Gastroesophageal sphincter (tissue), 3 donors: Measurements from ENCODE around the gene TMEM150A.

Source experiments
- CTCF ChIP-seq, 4 experiments: fragments of 200-600 bp in 2 of 4; fragments of 450-650 bp in 2 of 4; sonication (generic) in 1 of 4; IDR thresholded peaks; one replicate each; pipeline ENCODE4 v1.5.1; 2017 to 2019; ENCODE audit warnings: antibody characterized with exemption in 4 of 4, mild to moderate bottlenecking in 2 of 4, moderate library complexity in 2 of 4
- EP300 ChIP-seq: sonication (generic); formaldehyde crosslinking; IDR thresholded peaks from one replicate; pipeline ENCODE4 v1.6.1; 2017; ENCODE audit warnings: antibody characterized with exemption, mild to moderate bottlenecking
- POLR2A ChIP-seq, 2 donors: fragments of 450-650 bp; IDR thresholded peaks; one replicate each; pipeline ENCODE4 v1.6.1; 2017; ENCODE audit warnings: antibody characterized with exemption in 2 of 2, mild to moderate bottlenecking in 2 of 2, moderate library complexity in 1 of 2
- POLR2AphosphoS5 ChIP-seq: sonication (generic); formaldehyde crosslinking; IDR thresholded peaks from one replicate; pipeline ENCODE4 v1.6.1; 2017; ENCODE audit warnings: antibody characterized with exemption

- TF ChIP-seq POLR2A (IDR thresholded peaks at IDR 0.05): no peak
- no peak for TF ChIP-seq CTCF (IDR thresholded peaks at IDR 0.05)
- TF ChIP-seq POLR2AphosphoS5: no peak
- no peak for TF ChIP-seq EP300
These were observed 18.7 kb downstream of the TMEM150A start for GRCh38 chr2:85583667-85584353.
